ENCODE data around the gene KIF14.

Gene KIF14, protein sequence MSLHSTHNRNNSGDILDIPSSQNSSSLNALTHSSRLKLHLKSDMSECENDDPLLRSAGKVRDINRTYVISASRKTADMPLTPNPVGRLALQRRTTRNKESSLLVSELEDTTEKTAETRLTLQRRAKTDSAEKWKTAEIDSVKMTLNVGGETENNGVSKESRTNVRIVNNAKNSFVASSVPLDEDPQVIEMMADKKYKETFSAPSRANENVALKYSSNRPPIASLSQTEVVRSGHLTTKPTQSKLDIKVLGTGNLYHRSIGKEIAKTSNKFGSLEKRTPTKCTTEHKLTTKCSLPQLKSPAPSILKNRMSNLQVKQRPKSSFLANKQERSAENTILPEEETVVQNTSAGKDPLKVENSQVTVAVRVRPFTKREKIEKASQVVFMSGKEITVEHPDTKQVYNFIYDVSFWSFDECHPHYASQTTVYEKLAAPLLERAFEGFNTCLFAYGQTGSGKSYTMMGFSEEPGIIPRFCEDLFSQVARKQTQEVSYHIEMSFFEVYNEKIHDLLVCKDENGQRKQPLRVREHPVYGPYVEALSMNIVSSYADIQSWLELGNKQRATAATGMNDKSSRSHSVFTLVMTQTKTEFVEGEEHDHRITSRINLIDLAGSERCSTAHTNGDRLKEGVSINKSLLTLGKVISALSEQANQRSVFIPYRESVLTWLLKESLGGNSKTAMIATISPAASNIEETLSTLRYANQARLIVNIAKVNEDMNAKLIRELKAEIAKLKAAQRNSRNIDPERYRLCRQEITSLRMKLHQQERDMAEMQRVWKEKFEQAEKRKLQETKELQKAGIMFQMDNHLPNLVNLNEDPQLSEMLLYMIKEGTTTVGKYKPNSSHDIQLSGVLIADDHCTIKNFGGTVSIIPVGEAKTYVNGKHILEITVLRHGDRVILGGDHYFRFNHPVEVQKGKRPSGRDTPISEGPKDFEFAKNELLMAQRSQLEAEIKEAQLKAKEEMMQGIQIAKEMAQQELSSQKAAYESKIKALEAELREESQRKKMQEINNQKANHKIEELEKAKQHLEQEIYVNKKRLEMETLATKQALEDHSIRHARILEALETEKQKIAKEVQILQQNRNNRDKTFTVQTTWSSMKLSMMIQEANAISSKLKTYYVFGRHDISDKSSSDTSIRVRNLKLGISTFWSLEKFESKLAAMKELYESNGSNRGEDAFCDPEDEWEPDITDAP (N-terminal part only)

DNA sequence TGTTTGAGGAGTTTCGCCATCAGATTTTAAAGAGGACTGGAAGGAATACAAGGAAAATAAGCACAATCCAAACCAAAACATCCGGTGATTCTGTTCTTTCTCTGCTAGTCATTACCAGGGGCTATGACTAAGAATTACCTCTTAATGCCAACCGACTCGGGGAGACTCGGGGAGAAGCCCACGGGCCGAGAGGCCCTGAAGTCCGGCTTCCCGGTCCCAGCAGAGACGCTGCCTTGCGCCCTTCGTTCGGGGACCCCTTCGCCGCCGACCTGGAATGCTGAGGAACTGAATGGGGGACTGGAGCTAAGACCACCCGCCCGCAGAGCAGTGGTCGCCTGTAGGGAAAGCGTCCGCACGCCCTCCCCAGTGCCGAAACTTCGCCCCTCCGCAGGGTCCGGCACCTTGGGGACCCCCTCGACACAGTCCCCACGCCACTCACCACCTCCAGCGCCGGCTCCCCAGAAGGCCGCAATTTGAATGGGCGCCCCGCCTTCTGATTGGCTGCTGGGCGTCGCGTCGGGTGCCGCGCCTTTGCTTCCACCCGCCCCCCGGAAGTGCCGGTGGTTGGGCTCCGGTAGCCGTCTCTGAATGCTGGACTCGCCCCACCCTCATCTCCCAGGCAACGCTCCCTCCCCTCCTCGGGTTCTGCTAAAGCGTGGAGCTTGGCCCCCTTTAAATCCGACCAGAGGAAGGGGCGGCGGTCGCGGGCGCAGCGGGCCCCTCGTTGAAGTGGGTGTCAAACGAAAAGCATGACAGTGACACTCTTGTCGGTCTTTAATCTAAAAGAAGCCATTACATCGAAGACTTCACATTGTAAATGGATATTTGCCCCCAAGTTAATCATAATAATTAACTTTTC, at the start of gene KIF14:
TSS of gene KIF14 (minus strand) at position 479 of the 859 bp plus-strand sequence. CDS start 2,028 bp downstream, outside the sequence.
- peak; percentile 92 for DNase-seq

DNA sequence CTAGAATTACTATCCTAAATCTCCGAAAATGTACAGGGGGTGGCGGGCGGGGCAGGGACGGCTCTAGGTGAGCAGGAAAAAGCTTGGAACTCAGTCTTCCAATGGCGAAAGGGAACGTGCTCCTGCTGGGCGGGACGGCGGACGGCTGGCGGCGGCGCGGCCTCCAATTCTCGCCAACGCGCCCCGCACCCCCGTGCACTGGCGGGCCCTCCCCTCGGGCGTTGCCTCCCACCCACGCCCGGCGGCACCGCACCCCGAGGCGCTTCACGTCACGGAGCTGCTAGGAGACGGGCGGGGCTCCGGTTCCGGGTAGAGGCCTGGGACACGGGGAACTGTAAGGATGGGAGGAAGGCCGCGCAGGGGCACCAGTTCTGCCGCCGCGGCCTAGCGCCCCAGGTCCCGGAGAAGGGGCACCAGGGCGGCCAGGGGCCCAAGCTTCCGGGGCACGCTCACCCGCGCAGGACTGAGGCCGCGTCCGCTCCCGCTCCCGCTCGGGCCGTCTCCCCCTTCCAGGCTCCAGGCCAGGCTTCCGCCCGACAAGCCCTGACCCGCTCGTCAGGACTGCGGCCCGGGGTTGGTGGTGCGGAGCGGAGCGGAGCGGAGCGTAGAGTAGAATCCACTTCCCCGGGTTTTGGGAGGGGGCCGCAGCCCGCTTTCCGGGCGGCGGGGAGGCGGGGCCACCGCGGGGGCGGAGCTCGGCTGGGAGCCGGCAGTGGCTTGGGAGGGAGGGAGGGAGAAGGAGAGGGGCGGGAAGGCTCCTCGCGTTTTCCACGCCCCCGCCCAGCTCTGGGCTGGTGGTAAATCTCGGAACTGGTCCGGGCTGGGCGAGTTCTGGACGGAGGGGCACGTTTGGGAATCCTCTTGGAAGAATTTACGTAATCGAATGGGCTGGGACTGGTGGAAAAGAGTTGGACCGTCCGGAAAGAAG, 49.0 kb upstream of the KIF14 start, which contains the start of gene DDX59:
TSS of gene DDX59 (minus strand) at position 594 of the 928 bp plus-strand sequence. CDS start 3,167 bp downstream, outside the sequence.
- peak; percentile 95 for DNase-seq

DNA sequence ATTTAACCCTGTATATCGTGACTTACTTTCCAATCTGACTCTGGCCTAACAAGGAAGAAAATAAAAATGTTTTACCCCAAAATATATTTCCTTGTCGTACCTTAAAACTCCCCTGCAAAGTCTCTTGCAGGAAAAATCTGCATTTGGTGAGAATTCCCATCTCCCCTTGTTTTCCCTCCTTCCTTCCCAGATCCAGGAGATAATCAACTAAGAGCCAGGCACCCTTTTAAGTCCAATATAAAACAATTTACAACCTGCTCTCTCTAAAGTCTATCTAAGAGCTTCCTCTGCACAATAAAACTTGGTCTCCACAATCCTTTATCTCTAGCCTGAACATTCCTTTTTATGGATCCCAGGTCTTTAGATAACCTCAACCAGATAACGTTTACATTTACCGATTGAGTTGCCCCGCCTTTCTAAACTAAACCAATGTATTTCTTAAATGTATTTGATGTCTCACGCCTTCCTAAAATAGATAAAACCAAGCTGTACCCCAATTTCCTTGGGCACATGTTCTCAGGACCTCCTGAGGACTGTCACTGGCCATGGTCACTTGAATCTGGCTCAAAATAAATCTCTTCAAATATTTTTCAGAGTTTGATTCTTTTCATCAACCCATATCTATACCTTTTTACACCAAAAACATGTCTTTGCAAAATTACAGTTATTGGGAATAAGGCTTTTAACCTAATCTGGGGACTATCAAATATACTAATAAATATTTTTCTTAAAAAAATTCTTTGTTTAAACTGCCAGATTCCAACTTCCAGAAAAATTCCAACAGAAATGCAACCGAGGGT, 48.2 kb upstream of the KIF14 start:
- DNase-seq, result no peak

DNA sequence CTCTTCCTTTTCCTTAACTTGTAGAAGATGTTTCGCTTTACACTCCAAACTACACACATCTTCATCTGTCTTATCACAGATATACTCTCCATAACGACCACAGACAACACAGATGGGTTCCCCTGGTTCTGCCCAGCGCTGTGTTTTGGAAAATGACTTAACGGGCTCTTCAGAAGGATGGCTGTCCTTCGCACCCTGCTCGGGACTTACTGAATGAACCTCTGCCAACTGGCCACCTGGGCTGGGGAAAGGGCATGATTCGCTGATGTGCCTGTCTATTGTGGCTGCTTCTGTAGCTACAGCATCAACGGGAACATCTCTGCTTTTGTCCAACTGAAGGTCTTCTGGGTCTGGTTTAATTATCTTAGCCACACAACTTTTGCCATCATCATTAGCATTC, 45.8 kb upstream of the KIF14 start:
- DNase-seq, result no peak

DNA sequence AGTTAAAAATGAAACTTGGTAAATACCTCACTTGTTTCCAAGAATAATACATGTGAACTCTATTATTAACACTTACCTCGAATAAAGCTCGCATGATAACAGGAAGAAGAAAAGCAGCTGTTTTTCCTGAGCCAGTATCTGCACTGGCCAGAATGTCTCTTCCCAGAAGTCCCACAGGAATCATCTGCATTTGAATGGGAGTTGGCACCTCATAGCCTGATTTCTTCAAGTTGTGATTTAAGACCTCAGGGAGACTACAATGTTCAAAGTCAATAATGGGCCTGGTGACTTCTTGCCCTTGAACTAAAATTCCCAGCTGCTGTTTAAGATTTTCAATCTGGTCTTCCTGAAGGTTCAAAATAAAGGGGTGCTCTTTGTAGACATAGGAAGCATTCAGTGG, 45.3 kb upstream of the KIF14 start:
- no peak for DNase-seq

DNA sequence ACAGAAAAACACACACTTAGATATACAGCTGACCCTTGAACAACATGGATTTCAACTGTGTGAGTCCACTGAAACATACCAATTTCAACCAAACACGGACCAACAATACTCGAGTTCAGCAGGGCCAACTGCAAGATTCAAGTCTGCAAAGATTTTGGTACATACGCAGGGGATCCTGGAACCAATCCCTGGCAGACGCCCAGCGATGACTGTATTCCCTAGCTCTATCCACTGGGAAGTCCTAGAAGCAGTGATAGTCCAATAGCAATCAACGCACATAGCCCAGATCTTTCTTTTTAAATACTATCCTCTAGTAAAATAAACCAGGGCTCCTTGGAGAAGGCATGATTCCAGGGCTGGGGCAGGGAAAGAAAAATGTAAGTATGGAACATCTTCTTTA, 40.2 kb upstream of the KIF14 start:
- no peak for DNase-seq

DNA sequence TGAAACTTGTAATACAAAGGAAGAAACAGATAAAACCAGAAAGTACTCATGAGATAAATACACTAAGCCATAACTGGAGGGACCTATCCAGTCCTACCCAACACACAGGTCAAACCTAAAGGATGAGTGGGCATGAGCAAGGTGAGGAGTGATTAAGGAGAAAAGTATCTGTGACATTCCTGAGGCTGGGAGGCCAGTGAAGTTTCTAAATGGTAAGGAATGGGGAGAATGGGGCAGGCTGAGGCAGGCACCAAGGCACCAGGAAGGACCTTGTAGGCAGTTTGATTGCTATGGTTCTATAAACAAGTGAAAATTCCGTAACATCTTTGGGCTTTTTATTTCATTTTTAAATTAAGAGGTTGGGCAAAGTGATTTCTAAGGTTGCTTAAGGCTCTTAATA, 38.7 kb upstream of the KIF14 start:
- no peak for DNase-seq

DNA sequence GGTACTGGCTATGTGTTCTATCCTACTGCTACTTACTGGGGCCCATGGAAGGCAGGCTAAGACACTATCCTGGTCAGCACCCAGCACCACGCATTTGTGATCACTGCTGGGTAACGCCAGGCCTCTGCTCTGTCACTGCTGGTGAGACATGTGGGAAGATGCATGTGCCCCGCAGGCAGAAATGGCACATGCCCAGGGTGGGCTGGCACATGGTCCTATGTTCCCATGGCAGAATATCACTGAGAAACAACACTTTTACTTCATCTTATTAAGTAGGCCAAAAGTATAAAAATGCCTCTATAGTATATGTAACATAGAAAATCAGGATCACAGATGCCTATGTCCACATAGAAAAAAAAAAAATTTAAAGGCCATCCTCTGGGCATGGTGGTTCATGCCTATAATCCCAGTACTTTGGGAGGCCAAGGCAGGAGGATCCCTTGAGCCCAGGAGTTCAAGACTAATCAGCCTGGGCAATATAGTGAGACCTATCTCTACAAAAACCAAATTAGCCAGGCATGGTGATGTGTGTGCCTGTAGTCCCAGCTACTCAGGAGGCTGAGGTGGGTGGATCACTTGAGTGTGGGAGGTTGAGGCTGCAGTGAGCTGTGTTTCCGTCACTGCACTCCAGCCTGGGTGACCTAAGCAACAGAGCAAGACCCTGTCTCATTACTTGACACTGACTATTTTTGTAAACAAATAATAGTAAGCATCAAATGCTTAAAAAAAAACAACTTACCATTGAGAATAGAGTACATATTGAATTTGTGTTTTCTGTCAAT, 37.7 kb upstream of the KIF14 start:
- no peak for DNase-seq

DNA sequence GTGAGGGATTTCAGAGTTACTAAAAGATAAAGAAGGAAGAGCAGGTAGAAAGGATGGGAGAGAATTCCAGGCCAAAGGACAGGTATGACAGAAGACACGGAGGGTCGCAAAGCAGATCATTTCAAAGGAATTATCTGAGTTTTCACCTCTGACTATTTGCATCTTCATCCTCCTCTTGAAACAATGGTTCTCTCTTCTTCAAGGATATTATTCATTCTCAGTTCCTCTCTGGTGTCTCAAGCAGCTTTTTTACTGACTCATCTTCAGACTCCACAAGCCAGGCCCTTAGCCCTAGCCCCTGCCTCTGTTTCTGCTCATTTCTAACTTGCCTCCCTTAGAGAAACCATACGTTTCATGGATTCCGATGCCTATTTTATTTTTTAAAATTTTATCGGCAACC, 34.1 kb upstream of the KIF14 start:
- no peak for DNase-seq

DNA sequence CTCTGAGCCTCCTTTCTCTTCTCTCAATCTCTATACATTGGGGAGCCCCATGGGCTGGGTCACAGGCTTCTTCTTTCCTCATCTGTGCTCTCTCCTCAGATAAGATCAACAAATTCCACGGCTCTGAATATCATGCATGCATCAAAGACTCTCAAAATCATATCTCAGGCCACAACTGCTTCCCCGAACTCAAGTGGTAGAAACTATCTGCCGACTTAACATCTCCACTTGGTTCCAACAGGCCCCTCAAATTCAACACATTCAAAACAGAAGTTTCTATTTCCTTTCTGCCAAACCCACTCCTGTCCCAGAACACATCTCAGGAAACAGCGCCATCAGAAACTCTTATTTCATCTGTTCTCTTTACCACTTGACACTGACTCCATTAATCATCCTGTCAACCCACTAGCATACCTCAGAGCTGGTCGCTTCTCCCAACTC, 32.5 kb upstream of the KIF14 start:
- no peak for DNase-seq

DNA sequence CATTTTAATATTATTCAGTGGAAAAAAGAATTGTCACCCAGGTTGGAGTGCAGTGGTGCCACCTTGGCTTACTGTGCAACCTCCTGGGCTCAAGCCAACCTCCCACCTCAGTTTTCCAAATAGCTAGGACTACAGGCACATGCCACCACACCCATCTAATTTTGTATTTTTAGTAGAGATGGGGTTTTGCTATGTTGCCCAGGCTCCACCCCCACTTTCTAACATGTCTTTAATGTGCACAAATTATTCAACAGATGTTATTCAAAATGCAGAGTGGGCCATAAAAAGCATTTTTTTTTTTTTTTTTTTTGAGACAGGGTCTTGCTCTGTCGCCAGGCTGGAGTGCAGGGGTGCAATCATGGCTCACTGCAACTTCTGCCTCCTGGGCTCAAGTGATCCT, 31.8 kb upstream of the KIF14 start:
- no peak for DNase-seq

DNA sequence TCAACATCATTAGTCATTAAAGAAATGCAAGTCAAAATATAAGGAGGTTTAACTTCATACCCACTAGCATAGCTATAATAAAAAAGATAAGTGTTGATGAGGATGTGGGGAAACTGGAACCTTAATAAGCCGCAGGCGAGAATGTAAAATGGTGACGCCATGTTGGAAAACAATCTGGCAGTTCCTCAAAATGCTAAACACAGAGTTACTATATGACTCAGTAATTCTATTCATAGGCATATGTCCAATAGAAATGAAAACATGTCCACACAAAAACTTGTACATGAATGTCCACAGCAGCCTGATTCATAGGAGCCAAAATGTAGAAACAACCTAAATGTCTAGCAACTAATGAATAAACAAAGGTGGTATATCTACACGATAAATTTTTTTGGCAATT, 26.0 kb upstream of the KIF14 start:
- DNase-seq, result no peak

DNA sequence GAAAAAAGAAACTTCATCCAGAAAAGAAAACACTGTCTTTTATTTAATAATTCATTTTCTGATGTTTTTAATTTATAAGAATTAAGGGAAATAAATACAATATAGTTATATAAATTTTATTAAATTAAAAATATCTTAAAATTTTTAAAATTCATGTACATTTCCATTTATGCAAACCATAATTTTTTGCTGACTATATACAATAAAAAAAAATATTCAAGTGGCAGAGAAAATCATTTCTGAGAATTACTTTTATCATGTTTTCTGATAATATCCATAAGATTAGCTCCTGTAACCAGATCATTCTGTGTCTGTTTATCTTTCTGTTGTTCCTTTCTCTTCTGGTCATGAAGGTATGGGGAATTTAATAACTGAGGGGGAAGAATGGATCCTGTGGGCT, 23.5 kb upstream of the KIF14 start:
- DNase-seq, result no peak

DNA sequence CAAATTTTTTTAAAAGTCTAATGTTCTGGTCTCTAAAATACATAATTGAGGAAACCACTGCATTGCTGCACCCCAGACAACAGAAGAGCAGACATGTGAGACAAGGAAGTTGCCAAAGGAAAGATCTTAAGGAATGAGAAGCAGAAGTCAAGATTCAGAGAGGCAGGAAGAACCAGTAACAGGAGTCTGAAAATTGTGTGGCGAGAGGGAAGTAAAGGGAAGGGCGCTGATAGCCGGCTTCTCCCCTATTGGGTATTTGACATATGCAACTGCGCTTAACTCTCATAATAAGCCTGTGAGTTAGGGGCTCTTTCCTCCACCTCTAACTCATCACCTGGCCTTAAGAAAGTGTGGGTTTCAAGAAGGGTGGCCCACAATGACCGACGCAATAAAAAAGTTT, 21.9 kb upstream of the KIF14 start:
- DNase-seq, result no peak

DNA sequence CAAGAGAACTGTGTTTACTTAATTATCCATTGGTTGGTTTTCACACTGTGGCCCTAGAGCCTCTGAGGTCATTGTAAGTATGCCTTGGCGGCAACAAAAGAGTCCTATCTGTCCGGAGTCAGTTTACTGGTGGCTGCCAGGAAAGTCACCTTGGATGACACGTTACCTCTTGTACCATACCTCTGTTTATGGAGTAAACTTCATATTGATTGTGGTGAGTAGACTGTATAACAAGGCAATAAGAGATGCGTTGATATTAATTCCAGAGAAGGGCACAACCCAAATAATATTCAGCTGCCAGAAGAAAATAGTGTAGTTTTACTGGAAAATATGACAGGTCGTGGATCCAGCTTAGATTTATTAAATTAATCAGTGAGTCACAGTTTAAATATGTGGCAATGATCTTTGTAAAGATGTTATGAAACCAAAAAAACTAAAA, 20.4 kb upstream of the KIF14 start:
- DNase-seq, result no peak

DNA sequence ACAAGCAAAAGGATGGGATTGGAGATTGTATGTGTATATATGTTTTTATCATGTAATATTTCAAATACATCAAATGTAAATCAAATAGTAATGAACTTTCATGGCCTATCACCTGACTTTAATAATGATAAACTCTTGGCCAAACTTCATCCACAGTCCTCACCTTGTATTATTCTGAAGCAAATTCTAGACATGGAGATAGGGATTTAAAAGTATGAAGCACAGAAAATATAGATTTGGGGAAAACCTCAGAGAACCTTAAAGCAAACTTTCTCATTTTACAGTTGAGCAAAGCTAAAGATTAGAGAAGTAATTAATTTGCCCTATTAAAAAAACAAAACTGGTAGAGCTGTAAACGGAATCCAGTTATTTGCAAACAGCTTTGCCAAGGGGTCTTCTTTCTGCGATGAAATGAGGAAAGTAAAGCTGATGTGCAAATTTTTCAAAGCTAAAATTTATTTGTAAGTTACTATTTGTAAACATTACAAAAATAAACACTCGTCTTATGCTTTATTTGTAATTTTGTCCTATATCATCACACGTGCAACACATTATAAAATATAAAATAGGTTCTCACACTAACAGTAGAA, 19.9 kb upstream of the KIF14 start:
- no peak for DNase-seq

DNA sequence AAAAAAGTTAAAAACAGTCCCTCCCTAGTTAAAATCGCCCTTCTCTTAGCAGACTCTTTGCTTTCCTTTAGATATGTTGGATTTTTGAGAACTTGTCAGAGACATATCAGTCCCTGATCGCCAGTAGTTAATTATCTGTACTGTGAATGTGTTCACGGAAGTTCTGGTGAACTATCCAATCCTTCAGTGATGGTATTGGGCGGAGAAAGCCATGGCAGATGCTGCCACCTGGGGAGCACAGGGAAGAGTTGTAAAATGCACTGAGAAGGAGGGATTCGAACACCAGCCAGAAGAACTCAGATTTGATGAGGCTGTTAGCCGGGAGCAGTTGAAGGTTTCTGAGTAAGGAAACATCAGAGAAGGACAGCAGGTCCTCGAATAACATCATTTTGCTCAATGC, 17.5 kb upstream of the KIF14 start:
- DNase-seq, result no peak

DNA sequence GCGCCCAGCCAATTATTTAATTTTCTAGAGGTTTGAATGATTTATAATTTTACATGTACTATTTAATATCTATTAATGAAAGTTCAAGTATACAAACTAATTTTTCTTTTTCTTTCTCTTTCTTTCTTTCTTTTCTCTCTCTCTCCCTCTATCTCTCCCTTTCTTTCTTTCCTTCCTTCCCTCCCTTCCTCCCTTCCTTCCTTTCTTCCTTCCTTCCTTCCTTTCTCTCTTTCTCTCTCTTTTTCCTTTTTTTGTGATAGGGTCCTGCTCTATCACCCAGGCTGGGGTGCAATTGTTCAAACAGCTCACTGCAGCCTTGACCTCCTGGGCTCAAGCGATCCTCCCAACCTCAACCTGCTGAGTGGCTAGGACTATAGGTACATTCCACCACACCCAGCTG, 16.1 kb upstream of the KIF14 start:
- no peak for DNase-seq

Data from activated CD8-positive, alpha-beta memory T cell treated with anti-CD3 and anti-CD28 coated beads, Interleukin-2, amount 50 U/mL, for 48 hours (primary cell).